ENCODE results near the gene TBC1D22A.
"Not testable (repeated sequence)": the region's sequence is repeated elsewhere in the genome, so short reads cannot be mapped to it uniquely, and the experiment has no call there.

Gene TBC1D22A

DNA sequence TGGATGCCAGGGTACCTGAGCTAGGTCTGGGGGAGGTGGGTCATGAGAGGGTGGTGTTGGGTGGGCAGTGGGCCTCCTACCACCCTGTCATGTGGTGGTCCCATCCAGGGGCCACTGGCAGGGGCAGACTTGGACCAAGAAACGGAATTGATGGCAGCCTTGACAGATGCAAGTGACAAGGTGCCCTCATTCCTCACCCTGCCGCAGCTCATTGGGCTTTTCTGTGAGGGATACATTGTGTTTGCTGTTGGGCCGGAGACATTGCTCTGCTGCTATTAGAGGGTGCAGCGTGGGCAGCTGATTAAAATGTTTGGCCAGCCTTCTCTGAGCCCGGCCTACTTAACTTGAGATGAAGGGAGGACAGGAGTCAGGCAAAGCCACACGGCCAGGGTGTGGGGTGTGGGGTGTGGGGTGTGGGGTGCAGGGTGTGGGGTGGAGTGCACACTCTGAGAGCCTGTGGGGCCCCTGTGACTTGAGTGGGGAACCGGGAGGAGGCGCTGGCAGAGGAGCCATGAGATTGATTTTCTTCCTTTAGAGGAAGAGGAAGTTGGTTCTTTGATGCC, 351.5 kb downstream of the TBC1D22A start:
- ChIA-PET CTCF (no interaction called here), POLR2A (no interaction called here)
- no peak for DNase-seq (ENCODE audit: extremely low spot score)
- TF ChIP-seq, protein P1, sequence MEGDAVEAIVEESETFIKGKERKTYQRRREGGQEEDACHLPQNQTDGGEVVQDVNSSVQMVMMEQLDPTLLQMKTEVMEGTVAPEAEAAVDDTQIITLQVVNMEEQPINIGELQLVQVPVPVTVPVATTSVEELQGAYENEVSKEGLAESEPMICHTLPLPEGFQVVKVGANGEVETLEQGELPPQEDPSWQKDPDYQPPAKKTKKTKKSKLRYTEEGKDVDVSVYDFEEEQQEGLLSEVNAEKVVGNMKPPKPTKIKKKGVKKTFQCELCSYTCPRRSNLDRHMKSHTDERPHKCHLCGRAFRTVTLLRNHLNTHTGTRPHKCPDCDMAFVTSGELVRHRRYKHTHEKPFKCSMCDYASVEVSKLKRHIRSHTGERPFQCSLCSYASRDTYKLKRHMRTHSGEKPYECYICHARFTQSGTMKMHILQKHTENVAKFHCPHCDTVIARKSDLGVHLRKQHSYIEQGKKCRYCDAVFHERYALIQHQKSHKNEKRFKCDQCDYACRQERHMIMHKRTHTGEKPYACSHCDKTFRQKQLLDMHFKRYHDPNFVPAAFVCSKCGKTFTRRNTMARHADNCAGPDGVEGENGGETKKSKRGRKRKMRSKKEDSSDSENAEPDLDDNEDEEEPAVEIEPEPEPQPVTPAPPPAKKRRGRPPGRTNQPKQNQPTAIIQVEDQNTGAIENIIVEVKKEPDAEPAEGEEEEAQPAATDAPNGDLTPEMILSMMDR (IDR thresholded peaks at IDR 0.05; ENCODE audit: control extremely low read depth, extremely low read depth, low read depth, missing control alignments) = no peak

- CTCF ChIA-PET = no interaction called here
- TF ChIP-seq, protein P1 (IDR thresholded peaks at IDR 0.05; ENCODE audit: control extremely low read depth, extremely low read depth, low read depth, missing control alignments) = no peak
- no peak for DNase-seq (ENCODE audit: extremely low spot score)
- POLR2A ChIA-PET = no interaction called here
Observed at GRCh38 chr22:47114813-47115517, 352.5 kb downstream of the TBC1D22A start.

DNA sequence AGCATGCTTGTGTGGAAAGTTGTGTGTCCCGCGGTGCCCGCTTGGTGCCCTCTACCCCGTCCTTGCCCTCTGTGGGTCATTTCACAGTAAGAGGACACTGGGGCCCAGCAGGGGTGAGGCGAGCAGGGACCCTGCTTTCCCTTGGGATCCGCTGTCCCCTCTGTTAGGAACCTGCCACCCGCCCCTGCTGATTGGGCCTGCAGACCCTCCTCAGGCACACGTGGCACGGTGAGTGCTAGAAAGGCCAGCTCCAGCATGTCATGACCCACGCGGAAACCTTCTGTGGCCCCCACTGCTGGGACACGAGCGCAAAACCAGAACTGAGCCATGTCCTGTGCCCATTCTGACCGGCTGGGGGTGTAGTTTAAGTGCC, 353.1 kb downstream of the TBC1D22A start:
- CTCF ChIA-PET = interaction anchor here (0.7 kb wide), 1 partner anchor 11 kb away, joined by 3 read pairs; no protein-coding TSS in a partner anchor
- TF ChIP-seq, protein P1 (IDR thresholded peaks at IDR 0.05; ENCODE audit: control extremely low read depth, extremely low read depth, low read depth, missing control alignments) = no peak
- DNase-seq (ENCODE audit: extremely low spot score) = no peak
- POLR2A ChIA-PET = no interaction called here

GRCh38 chr22:47115921-47116320, 353.5 kb downstream of the TBC1D22A start:
- CTCF ChIA-PET = interaction anchor here (0.7 kb wide), 1 partner anchor 12 kb away, joined by 3 read pairs; no protein-coding TSS in a partner anchor
- DNase-seq (ENCODE audit: extremely low spot score) = no peak
- POLR2A ChIA-PET = no interaction called here
- TF ChIP-seq, protein P1 (IDR thresholded peaks at IDR 0.05; ENCODE audit: control extremely low read depth, extremely low read depth, low read depth, missing control alignments) = no peak

DNA sequence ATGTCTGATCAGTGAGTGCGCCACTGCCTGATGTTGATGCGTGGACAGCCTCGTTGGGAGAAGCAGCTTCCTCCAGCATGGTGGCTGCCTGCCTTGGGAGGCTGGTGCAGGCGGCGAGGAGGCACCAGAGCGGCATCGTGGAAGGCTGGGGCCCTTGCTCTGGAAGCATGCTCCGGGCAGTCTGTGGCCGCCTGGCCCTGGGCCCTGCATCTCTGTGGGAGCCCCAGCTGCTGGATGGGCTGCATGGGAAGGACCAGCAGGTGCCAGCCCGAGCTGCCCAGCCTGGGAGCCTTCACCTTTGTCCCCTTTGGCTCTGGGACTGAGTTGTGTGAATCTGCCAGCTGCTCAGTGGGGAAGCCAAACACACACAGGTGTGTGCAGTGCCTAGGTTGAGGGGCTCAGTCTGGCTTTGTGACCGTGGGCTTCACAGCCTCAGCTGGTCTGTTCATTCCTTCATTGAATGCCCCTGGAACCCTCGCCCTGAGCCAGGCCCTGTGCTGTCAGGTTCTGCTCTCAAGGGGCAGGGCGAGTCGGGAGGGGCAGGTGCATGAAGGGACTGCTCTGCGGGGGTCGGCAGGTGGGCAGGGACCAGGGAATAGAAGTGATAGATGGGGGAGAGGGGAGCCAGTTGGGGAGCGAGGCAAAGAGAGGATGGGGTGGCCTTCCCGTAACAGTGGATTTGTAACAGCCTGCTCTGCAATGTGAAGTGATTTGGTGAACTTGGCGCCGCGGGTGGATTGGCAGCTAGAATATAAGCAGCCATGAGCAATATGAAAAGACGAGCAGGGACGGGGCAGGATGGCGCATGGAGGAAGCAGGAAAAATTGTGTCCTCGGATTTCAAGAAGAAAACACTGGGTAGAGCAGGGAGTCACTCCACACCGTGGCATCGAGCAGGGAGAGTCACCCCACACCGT, 354.2 kb downstream of the TBC1D22A start:
- ChIA-PET CTCF (interaction anchor here (0.7 kb wide), 1 partner anchor 12 kb away, joined by 3 read pairs; no protein-coding TSS in a partner anchor), POLR2A (no interaction called here)
- no peak for DNase-seq (ENCODE audit: extremely low spot score)
- TF ChIP-seq, protein P1 (IDR thresholded peaks at IDR 0.05; ENCODE audit: control extremely low read depth, extremely low read depth, low read depth, missing control alignments) = no peak

GRCh38 chr22:47117442-47117841, 355.0 kb downstream of the TBC1D22A start:
- POLR2A ChIA-PET; DNase-seq (ENCODE audit: extremely low spot score); CTCF ChIA-PET: not testable (repeated sequence)
